Fibroblast of the aortic adventitia (primary cell): ENCODE results near the gene PPP4R1. TPM values are rescaled to one million over a fixed set of nuclear protein-coding genes. Genes with fewer than 3 reads are reported as not detected.
"Not testable (repeated sequence)": the region's sequence is repeated elsewhere in the genome, so short reads cannot be mapped to it uniquely, and the experiment has no call there.

Source experiments
- DNase-seq: peaks from one replicate; pipeline ENCODE4 v3.0.0-alpha.2; 2010; ENCODE audit warnings: low read depth
- H3K4me3 ChIP-seq: 2 replicates; pipeline ENCODE4 v1.5.1; 2011; ENCODE audit warnings: low read depth, mild to moderate bottlenecking, control low read depth, low read length, moderate library complexity
- CTCF ChIP-seq: IDR thresholded peaks from 2 replicates; pipeline ENCODE4 v1.5.1; 2011; ENCODE audit warnings: mild to moderate bottlenecking, low read length, control low read depth, inconsistent platforms; ENCODE audit not compliant: insufficient read depth
- total RNA-seq: library from RNA; depleted of rRNA; stranded (reverse); fragments of >200 nt; gene quantifications from 2 replicates; pipeline ENCODE4 v1.2.3, GENCODE V29; 2012; ENCODE audit warnings: low replicate concordance

The PPP4R1 gene
- total RNA-seq, 1 donor, result 107 TPM

GRCh38 chr18:9608728-9609127 is 5.6 kb downstream of the PPP4R1 start:
- no peak for DNase-seq
- no peak overlapping the region for H3K4me3 ChIP-seq
- TF ChIP-seq CTCF, result no peak

GRCh38 chr18:9608298-9608697 is 6.1 kb downstream of the PPP4R1 start:
- no peak for TF ChIP-seq CTCF
- no peak overlapping the region for H3K4me3 ChIP-seq
- DNase-seq, result peak; percentile 48

- not testable (repeated sequence) for H3K4me3 ChIP-seq, DNase-seq
Observed at GRCh38 chr18:9607111-9607510, 7.2 kb downstream of the PPP4R1 start.

- DNase-seq, result no peak
- no peak for TF ChIP-seq CTCF
- no peak overlapping the region for H3K4me3 ChIP-seq
Observed at GRCh38 chr18:9606039-9606438, 8.3 kb downstream of the PPP4R1 start.

- DNase-seq, result no peak
- TF ChIP-seq CTCF, result no peak
- no peak overlapping the region for H3K4me3 ChIP-seq
Observed at GRCh38 chr18:9604348-9604747, 10.0 kb downstream of the PPP4R1 start.

- H3K4me3 ChIP-seq, result no peak overlapping the region
- no peak for DNase-seq
- TF ChIP-seq CTCF, result no peak
Observed at GRCh38 chr18:9599328-9599727, 15.0 kb downstream of the PPP4R1 start.

GRCh38 chr18:9597609-9598008 is 16.8 kb downstream of the PPP4R1 start:
- no peak for TF ChIP-seq CTCF
- DNase-seq, result no peak
- H3K4me3 ChIP-seq, result no peak overlapping the region
